ENCODE results near the gene FRMD8.

- TF ChIP-seq CTCF (IDR thresholded peaks at IDR 0.05; ENCODE audit: low read length) (no peak), EZH2 (IDR thresholded peaks at IDR 0.05; ENCODE audit: borderline replicate concordance, low read length) (no peak)
Measured at GRCh38 chr11:65399249-65399648, 12.8 kb downstream of the FRMD8 start.

Data from OCI-LY1 (cell line).